ENCODE data around the gene VWF.

VWF gene

GRCh38 chr12:5905757-5906156 lies 218.7 kb downstream of the VWF start:
- H3K27ac ChIP-seq, result no peak overlapping the region
- TF ChIP-seq, protein P1, sequence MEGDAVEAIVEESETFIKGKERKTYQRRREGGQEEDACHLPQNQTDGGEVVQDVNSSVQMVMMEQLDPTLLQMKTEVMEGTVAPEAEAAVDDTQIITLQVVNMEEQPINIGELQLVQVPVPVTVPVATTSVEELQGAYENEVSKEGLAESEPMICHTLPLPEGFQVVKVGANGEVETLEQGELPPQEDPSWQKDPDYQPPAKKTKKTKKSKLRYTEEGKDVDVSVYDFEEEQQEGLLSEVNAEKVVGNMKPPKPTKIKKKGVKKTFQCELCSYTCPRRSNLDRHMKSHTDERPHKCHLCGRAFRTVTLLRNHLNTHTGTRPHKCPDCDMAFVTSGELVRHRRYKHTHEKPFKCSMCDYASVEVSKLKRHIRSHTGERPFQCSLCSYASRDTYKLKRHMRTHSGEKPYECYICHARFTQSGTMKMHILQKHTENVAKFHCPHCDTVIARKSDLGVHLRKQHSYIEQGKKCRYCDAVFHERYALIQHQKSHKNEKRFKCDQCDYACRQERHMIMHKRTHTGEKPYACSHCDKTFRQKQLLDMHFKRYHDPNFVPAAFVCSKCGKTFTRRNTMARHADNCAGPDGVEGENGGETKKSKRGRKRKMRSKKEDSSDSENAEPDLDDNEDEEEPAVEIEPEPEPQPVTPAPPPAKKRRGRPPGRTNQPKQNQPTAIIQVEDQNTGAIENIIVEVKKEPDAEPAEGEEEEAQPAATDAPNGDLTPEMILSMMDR (IDR thresholded peaks at IDR 0.05), result no peak
- peak; percentile 8 for DNase-seq (ENCODE audit: low spot score)
- H3K4me3 ChIP-seq, result no peak overlapping the region

DNA sequence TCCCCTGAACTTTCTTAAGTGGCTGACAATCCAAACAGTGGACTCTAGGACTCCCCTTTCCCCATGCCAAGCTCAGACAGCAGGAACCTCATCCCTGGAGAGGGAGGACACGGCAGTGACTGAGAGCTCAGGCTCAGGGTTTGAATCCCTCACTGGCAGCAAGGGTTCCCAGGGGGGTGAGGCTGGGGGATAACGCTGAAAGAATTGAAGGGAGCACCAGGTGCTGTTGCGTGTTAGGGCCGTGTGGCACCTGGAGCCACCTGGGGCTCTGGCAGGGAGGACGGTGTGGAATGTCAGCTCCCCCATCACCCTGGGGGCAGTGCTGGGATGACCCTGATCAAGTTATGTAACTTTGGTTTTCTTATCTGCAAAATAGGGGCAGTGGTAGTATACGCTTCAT lies 219.5 kb downstream of the VWF start:
- no peak for DNase-seq (ENCODE audit: low spot score)
- H3K4me3 ChIP-seq, result no peak overlapping the region
- TF ChIP-seq, protein P1 (IDR thresholded peaks at IDR 0.05), result no peak

DNA sequence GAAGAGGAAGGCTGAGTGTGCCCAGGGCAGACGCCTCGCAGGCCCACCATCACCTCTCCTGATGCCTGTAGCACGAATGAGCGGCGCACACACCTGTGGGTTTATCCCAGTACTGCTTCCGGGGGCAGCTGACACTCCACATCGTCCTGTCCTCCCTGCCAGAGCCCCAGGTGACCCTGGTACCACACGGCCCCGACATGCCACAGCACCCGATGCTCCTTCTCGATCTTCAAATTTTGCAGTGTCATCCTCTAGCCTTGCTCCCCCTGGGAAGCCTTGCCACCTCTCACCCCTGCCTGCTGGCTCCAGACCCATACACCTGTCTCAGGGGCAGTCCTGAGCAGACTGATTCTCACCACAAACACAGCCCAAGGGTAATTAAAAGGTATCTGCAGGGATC lies 220.0 kb downstream of the VWF start:
- Histone ChIP-seq H3K4me3 (no peak overlapping the region), H3K27ac (no peak overlapping the region)
- TF ChIP-seq, protein P1 (IDR thresholded peaks at IDR 0.05), result no peak
- DNase-seq (ENCODE audit: low spot score), result no peak

More for the DNA sequence above, 219.5 kb downstream of the VWF start:
- H3K27ac ChIP-seq, result no peak overlapping the region

DNA sequence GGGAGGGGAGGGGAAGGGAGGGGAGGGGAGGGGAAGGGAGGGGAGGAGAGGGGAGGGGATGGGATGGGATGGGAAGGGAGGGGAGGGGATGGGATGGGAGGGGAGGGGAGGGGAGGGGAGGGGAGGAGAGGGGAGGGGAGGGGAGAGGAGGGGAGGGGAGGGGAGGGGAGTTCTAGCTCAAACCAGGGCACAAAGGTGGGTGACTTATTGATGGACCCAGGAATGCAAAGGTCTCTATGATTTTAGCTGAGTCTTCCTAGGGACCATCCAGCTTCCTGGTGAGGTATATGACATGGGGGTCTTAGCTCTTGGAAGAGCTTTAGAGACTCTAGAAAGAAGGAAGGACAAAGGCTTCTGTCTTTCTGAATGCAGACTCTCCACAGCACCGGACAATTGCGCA lies 221.7 kb downstream of the VWF start:
- DNase-seq (ENCODE audit: low spot score), result no peak
- TF ChIP-seq, protein P1 (IDR thresholded peaks at IDR 0.05), result no peak
- Histone ChIP-seq H3K4me3 (no peak overlapping the region), H3K27ac (no peak overlapping the region)

DNA sequence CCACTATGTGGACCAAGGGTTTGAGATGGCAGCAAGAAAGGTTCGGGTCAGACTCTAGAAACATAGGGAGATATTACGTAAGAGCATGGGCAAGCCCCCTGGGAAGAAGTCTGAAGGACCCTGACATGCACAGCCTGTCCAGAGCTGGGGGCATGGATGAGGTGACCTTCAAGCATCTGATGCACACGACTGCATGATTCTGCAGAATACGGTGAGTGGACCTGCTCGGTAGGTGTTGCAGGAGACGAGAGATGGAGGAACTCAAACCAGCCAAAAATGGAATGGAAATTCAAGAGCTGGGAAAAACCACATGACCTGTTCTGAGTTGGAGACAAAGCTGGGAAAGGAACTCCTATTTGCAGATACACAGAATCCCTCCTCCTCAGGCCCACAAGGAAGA lies 223.1 kb downstream of the VWF start:
- TF ChIP-seq, protein P1 (IDR thresholded peaks at IDR 0.05), result no peak
- DNase-seq (ENCODE audit: low spot score), result no peak
- Histone ChIP-seq H3K27ac (no peak overlapping the region), H3K4me3 (no peak overlapping the region)

GRCh38 chr12:5900533-5901205 lies 223.8 kb downstream of the VWF start:
- Histone ChIP-seq H3K27ac (no peak overlapping the region), H3K4me3 (no peak overlapping the region)
- TF ChIP-seq, protein P1 (IDR thresholded peaks at IDR 0.05), result no peak
- DNase-seq (ENCODE audit: low spot score), result no peak

DNA sequence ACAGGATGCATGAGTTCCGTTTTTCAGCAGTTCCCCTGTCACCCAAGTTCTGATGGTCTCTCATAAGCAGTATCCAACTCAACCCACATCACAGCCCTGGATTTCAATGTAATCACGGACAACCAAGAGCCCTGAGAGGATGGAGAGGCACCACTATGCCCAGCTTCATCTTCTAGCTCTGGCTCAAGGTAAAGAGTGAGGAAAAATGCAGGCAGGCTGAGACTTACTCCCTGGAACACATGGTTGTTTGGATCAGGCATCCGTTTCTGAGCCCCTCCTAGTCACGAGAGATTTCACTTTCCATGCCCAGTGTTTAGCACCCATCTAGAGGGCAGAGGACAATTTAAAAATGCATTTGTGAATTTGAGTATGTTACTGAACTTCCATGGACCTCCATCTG lies 224.4 kb downstream of the VWF start:
- no peak overlapping the region for H3K4me3 ChIP-seq
- no peak for DNase-seq (ENCODE audit: low spot score)
- no peak overlapping the region for H3K27ac ChIP-seq
- TF ChIP-seq, protein P1 (IDR thresholded peaks at IDR 0.05), result no peak
